Tibial nerve (tissue), 4 donors: ENCODE measurements around the gene RNASEL. TPM values are rescaled to one million over a fixed set of nuclear protein-coding genes. Genes with fewer than 3 reads are reported as not detected.
"Not testable (repeated sequence)": the region's sequence is repeated elsewhere in the genome, so short reads cannot be mapped to it uniquely, and the experiment has no call there.

ENCODE experiments used
- DNase-seq, 2 donors: peaks; one replicate each; pipeline ENCODE4 v3.0.0-alpha.2; 2019; ENCODE audit warnings: low spot score in 2 of 2
- H3K27ac ChIP-seq, 4 donors: fragments of 200-600 bp; sonication (generic) in 3 of 4; one replicate each; pipeline ENCODE4 v1.5.1; 2017 to 2019; ENCODE audit warnings: mild to moderate bottlenecking in 1 of 4
- H3K27me3 ChIP-seq, 2 donors: fragments of 200-600 bp; sonication (generic) in 1 of 2; one replicate each; pipeline versions ENCODE4 v1.5.1 to v1.6.0; 2017 to 2019
- H3K36me3 ChIP-seq, 3 donors: fragments of 200-600 bp; sonication (generic); one replicate each; pipeline ENCODE4 v1.5.1; 2018 to 2019
- H3K4me1 ChIP-seq, 4 donors: fragments of 200-600 bp; sonication (generic) in 3 of 4; one replicate each; pipeline ENCODE4 v1.5.1; 2017 to 2019
- H3K4me3 ChIP-seq, 4 donors: fragments of 200-600 bp; sonication (generic) in 3 of 4; one replicate each; pipeline ENCODE4 v1.5.1; 2017 to 2019; ENCODE audit warnings: mild to moderate bottlenecking in 1 of 4, moderate library complexity in 1 of 4
- H3K9me3 ChIP-seq, 4 donors: fragments of 200-600 bp; sonication (generic) in 3 of 4; one replicate each; pipeline ENCODE4 v1.5.1; 2017 to 2019
- CTCF ChIP-seq, 5 experiments: fragments of 200-600 bp in 3 of 5; fragments of 450-650 bp in 2 of 5; sonication (generic) in 3 of 5; IDR thresholded peaks; one replicate each; pipeline ENCODE4 v1.5.1; 2016 to 2019; ENCODE audit warnings: antibody characterized with exemption in 5 of 5, mild to moderate bottlenecking in 3 of 5, moderate library complexity in 2 of 5
- EP300 ChIP-seq, 2 donors: sonication (generic); formaldehyde crosslinking; IDR thresholded peaks; one replicate each; pipeline ENCODE4 v1.6.1; 2017; ENCODE audit warnings: antibody characterized with exemption in 2 of 2, mild to moderate bottlenecking in 1 of 2
- POLR2A ChIP-seq, 2 donors: fragments of 450-650 bp; IDR thresholded peaks; one replicate each; pipeline ENCODE4 v1.6.1; 2017; ENCODE audit warnings: antibody characterized with exemption in 2 of 2, mild to moderate bottlenecking in 2 of 2, moderate library complexity in 2 of 2
- WGBS, 2 donors: methylation state at CpG; one replicate each; pipeline ENCODE4 v1.1.5; 2018; 5-methylcytosine and 5-hydroxymethylcytosine counted together
- total RNA-seq, 4 donors: library from RNA; depleted of rRNA; stranded (reverse); fragments of >200 nt; gene quantifications; one replicate each; pipeline ENCODE4 v1.1.0, GENCODE V29; 2016

RNASEL gene
- total RNA-seq, 4 donors from 2014 or later: 7.3 to 9.8 (median 8.8) TPM

GRCh38 chr1:182633031-182633430 is 44.0 kb upstream of the RNASEL start:
- no peaks in the 10 kb centered on the region for H3K9me3 ChIP-seq
- no peak for DNase-seq

GRCh38 chr1:182632441-182632857 is 43.4 kb upstream of the RNASEL start:
- not testable (repeated sequence) for H3K27me3 ChIP-seq, H3K36me3 ChIP-seq
- 56 to 64% methylated on average over 12 of the region's 12 CpGs for WGBS, 2 donors

More at GRCh38 chr1:182633031-182633430, 44.0 kb upstream of the RNASEL start:
- H3K27ac ChIP-seq: no peak overlapping the region
- no peak overlapping the region for H3K4me3 ChIP-seq
- no peak for TF ChIP-seq POLR2A (IDR thresholded peaks at IDR 0.05)
- no peak for TF ChIP-seq EP300 (IDR thresholded peaks at IDR 0.05)
- H3K27me3 ChIP-seq: no peaks in the 10 kb centered on the region
- H3K36me3 ChIP-seq: no peaks in the 10 kb centered on the region
- peaks cover 0 to 5% (median 0%) of the 10 kb centered on the region in 4 donors for H3K4me1 ChIP-seq

GRCh38 chr1:182631954-182632353 is 42.9 kb upstream of the RNASEL start:
- TF ChIP-seq POLR2A (IDR thresholded peaks at IDR 0.05): no peak
- no peak for TF ChIP-seq EP300 (IDR thresholded peaks at IDR 0.05)
- TF ChIP-seq CTCF (IDR thresholded peaks at IDR 0.05): no peak
- 83 to 86% methylated on average over 1 of the region's 1 CpG for WGBS, 2 donors
- H3K36me3 ChIP-seq: no peaks in the 10 kb centered on the region

More at GRCh38 chr1:182632441-182632857, 43.4 kb upstream of the RNASEL start:
- H3K9me3 ChIP-seq, H3K4me1 ChIP-seq, H3K4me3 ChIP-seq, DNase-seq, H3K27ac ChIP-seq: not testable (repeated sequence)

GRCh38 chr1:182631053-182631677 is 42.1 kb upstream of the RNASEL start:
- Histone ChIP-seq H3K36me3 (no peaks in the 10 kb centered on the region), H3K9me3 (no peaks in the 10 kb centered on the region), H3K27me3 (no peaks in the 10 kb centered on the region), H3K27ac (no peak overlapping the region), H3K4me1 (peaks cover 0 to 5% (median 0%) of the 10 kb centered on the region in 4 donors), H3K4me3 (no peak overlapping the region)
- no peak for DNase-seq
- TF ChIP-seq EP300 (IDR thresholded peaks at IDR 0.05): no peak
- no peak for TF ChIP-seq POLR2A (IDR thresholded peaks at IDR 0.05)
- TF ChIP-seq CTCF (IDR thresholded peaks at IDR 0.05): no peak

More at GRCh38 chr1:182631954-182632353, 42.9 kb upstream of the RNASEL start:
- Histone ChIP-seq H3K27me3 (no peaks in the 10 kb centered on the region), H3K9me3 (no peaks in the 10 kb centered on the region), H3K4me3 (no peak overlapping the region), H3K27ac (no peak overlapping the region), H3K4me1 (peaks cover 0 to 5% (median 0%) of the 10 kb centered on the region in 4 donors)
- no peak for DNase-seq

GRCh38 chr1:182630586-182630985 is 41.5 kb upstream of the RNASEL start:
- no peaks in the 10 kb centered on the region for H3K36me3 ChIP-seq
- TF ChIP-seq CTCF (IDR thresholded peaks at IDR 0.05): no peak
- no peak for TF ChIP-seq POLR2A (IDR thresholded peaks at IDR 0.05)
- no peak for TF ChIP-seq EP300 (IDR thresholded peaks at IDR 0.05)
- 62 to 82% methylated on average over 1 of the region's 1 CpG for WGBS, 2 donors

GRCh38 chr1:182629499-182630096 is 40.5 kb upstream of the RNASEL start:
- H3K27me3 ChIP-seq: no peaks in the 10 kb centered on the region
- no peak overlapping the region for H3K4me3 ChIP-seq
- TF ChIP-seq POLR2A (IDR thresholded peaks at IDR 0.05) (no peak), CTCF (IDR thresholded peaks at IDR 0.05) (no peak), EP300 (IDR thresholded peaks at IDR 0.05) (no peak)
- H3K36me3 ChIP-seq: no peaks in the 10 kb centered on the region
- H3K9me3 ChIP-seq: no peaks in the 10 kb centered on the region
- peaks cover 0 to 12% (median 0%) of the 10 kb centered on the region in 4 donors for H3K4me1 ChIP-seq
- H3K27ac ChIP-seq: no peak overlapping the region
- no peak for DNase-seq
- WGBS, 2 donors: 76 to 87% methylated on average over 3 of the region's 3 CpGs

More at GRCh38 chr1:182630586-182630985, 41.5 kb upstream of the RNASEL start:
- H3K4me1 ChIP-seq: peaks cover 0 to 10% (median 0%) of the 10 kb centered on the region in 4 donors
- no peak for DNase-seq
- H3K27me3 ChIP-seq: no peaks in the 10 kb centered on the region
- no peaks in the 10 kb centered on the region for H3K9me3 ChIP-seq
- H3K4me3 ChIP-seq: no peak overlapping the region
- H3K27ac ChIP-seq: no peak overlapping the region
